GM12865 (cell line): ENCODE results near the gene ATRN.
"Not testable (repeated sequence)": the region's sequence is repeated elsewhere in the genome, so short reads cannot be mapped to it uniquely, and the experiment has no call there.

ENCODE experiments used
- DNase-seq: peaks from one replicate; pipeline ENCODE4 v3.0.0; 2010; ENCODE audit warnings: low read depth
- H3K4me3 ChIP-seq: 2 replicates; pipeline ENCODE4 v1.5.1; 2011; ENCODE audit warnings: mild to moderate bottlenecking, low read depth, low read length, control low read depth
- CTCF ChIP-seq: IDR thresholded peaks from 2 replicates; pipeline ENCODE4 v1.5.1; 2011; ENCODE audit warnings: low read length, control low read depth, low read depth, inconsistent platforms; ENCODE audit not compliant: insufficient read depth; ENCODE audit errors: missing control alignments

ATRN gene

DNA sequence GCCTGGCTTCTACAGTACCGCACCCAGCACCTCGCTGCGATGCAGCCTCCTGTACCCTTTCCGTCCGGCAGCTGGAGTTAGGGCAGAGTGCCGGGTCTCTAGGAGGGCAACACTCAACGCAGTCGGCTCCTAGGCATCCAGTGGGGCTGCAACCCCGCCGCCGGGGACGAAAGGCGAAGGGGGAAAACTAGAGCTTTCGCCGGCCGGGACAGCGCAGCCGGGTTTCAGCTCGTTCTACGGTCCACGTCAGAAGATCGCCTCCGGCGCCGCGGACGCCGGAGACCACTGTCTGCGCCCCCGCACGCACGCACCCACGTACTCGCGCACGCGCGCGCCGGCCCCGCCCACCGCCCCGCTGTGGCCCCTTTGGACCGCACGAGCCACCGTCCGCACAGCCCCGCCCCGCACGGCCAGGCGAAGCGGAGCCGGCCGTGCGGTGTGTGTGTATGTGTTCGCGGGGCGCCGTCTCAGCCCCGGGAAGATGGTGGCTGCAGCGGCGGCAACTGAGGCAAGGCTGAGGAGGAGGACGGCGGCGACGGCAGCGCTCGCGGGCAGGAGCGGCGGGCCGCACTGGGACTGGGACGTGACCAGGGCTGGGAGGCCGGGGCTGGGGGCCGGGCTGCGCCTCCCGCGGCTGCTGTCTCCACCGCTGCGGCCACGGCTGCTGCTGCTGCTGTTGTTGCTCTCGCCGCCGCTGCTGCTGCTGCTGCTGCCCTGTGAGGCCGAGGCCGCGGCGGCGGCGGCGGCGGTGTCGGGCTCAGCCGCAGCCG lies at the start of gene ATRN:
Gene ATRN, plus strand, starts transcription at position 392 of the 770 bp plus-strand sequence. Its CDS starts 90 bp downstream, at position 482.
- DNase-seq: peak; percentile 94
- H3K4me3 ChIP-seq: peak within 1 kb of the TSS; percentile 94
- TF ChIP-seq CTCF: no peak

DNA sequence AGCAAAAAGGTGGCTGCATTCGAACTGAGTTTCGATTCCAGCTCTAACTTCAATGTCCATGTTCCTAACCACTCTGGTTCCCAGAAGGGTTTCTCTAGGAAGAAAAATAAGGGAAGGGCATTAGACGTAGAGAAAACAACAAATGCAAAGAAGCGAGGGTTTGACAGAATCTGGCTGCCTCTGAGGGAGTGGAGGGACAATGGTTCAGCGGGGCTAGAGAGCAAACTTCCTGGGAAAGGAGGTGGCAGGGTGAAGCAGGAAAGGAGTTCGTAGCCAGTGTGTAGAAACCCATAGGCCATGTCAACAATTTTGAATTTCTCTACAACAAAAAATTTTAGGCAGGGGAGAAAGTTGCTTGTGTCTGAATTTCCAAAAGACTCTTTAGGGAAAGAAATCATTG lies 48.8 kb upstream of the ATRN start:
- no peak for TF ChIP-seq CTCF
- no peak for DNase-seq
- H3K4me3 ChIP-seq: no peak overlapping the region

DNA sequence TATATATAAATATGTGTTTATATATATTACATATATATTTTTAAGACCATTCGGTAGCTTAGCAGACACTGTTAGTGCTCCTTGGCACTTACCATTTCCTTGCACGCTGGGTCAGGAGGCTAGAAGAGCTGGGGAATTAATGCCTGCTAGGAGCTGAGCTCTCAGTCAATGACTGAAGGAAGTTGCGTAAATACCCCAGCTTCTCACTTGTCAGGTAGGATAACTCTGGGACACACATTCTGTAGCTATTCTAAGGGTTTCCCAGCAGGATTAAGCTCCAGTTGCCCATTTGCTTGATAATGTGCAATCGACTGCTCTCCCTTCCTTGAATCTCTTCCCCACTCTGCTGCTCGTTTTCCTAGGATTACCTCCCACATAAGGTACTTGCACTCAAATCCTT lies 47.7 kb upstream of the ATRN start:
- no peak overlapping the region for H3K4me3 ChIP-seq
- TF ChIP-seq CTCF: no peak
- DNase-seq: no peak

DNA sequence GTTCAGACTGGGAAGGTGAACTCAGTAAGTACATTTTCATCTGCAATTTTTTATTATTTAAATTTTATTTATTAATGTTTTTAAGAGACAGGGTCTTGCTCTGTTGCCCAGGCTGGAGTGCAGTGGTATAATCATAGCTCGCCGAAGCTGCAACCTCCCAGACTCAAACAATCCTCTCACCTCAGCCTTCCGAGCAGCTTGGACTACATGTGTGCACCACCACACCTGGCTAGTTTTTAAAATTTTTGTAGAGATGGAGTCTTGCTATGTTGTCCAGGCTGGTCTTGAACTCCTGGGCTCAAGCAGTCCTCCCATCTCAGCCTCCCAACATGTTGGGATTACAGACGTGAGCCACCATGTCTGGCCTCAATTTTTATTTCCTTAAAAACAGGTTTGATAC lies 44.1 kb upstream of the ATRN start:
- H3K4me3 ChIP-seq, DNase-seq: not testable (repeated sequence)

- no peak overlapping the region for H3K4me3 ChIP-seq
- TF ChIP-seq CTCF: no peak
- DNase-seq: peak; percentile 79
These were observed 40.3 kb upstream of the ATRN start for GRCh38 chr20:3430376-3431069.

DNA sequence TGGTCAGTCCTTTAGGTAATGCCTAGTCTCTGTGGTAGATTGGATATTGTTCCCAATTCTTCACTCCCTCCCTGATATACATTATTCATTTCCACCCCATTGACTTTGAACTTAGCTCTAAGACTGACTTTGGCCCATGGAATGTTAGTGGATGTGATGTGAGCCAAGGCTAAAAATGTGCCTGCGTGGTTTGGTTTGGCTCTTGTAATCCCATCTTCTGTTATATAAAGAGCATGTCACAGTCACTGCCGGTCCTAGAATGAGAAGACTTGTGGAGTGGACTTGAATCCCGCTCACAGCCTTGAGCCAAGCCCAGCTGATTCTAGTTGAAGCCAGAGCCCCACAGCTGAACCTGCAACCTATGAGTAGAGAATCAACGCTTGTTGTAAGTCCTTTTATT lies 39.7 kb upstream of the ATRN start:
- no peak for TF ChIP-seq CTCF
- no peak overlapping the region for H3K4me3 ChIP-seq
- no peak for DNase-seq

DNA sequence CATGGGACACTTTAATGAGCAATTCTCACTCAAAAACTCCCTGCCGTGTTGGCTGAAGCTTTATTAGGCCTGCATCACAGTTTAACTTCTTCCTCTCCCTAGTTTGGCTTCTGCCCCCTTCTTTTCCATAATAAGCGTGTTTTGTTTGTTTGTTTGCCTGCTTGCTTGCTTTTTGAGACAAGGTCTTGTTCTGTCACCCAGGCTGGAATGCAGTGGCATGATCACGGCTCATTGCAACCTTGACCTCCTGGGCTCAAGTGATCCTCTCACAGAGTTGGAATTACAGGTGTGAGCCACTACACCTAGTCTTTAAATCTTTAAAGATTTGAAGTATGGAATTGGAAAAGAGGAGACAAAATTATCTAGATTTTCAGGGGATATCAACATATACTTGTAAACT lies 38.0 kb upstream of the ATRN start:
- H3K4me3 ChIP-seq: no peak overlapping the region
- no peak for TF ChIP-seq CTCF
- DNase-seq: no peak
